Measurements from ENCODE around the gene RBSN.
"Not testable (repeated sequence)": the region's sequence is repeated elsewhere in the genome, so short reads cannot be mapped to it uniquely, and the experiment has no call there.

The RBSN gene

DNA sequence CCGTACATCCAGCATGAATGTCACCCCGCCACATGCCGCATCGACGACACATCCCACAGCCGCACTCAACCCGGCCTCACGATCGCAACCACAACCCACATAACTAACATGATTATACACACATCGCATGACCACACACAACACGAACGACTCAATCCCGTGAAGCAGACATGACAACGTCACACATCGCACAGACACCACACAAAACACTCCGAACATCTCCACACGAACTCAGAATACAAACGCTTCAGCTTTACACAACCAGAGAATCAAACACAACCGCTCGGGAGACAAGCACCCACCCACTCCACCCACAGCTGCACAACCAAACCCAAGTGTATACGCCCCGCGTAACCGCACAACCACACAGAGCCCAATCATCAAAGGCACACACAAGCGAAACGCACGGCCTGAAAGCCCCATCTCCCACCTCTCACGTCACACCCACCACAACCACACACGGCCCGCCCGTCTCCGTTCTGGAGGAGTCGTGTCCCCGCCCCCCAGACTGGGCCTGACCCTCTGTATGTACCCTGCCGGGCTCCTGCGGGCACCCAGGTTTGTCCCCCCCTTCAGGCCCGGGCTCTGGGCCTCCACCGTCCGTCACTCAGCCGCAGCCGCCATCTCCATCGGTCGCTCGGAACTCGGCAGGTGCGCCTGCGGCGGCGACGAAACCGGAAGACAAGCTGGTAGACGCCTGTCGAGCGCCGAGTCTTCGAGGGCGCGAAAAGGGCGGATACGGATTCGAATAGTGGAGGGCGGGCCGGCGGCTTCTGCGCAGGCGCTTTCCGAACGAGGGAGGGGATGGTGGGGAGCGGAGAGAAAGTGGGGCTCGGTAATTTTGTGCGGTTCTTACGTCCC, at the start of gene RBSN:
TSS of gene RBSN (minus strand) at position 646 of the 861 bp plus-strand sequence. CDS start 3,028 bp downstream, outside the sequence.
- peak within 1 kb of the TSS; percentile 82 for H3K27ac ChIP-seq (ENCODE audit: low read depth, low read length)
- H3K36me3 ChIP-seq (ENCODE audit: insufficient read depth, low read length): peaks cover 24% of the 10 kb centered on the region
- H3K27me3 ChIP-seq (ENCODE audit: control insufficient read depth in 1 of 2, insufficient read depth in 2 of 2, low read length in 2 of 2): no peaks in the 10 kb centered on the region
- peak within 1 kb of the TSS; percentile 91 for H3K9ac ChIP-seq (ENCODE audit: low read length)
- peaks cover 28% of the 10 kb centered on the region for H3K4me1 ChIP-seq (ENCODE audit: insufficient read depth, low read length)
- peak within 1 kb of the TSS; percentile 51 to 100 for H3K4me3 ChIP-seq (ENCODE audit: low read depth in 1 of 2, low read length in 2 of 2)
- no peaks in the 10 kb centered on the region for H3K9me3 ChIP-seq (ENCODE audit: low read length)

DNA sequence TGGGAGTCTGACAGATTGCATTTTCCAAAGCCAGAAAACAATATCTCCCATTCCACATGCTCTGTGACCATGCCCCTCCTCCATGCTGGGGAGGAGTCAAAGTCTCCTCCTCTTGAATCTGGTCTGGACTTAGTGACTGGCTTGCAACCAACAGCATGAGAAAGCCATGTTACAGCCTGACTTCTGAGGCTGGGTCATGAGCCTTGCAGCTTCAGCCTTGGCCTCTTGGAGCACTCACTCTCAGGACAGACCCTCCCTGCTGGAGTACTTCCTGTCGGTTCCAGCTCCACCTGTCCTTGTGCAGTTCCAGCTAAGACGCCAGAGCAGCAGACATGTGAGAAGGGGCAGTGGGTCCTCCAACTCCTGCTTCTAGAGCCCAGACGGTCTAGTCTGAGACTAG, 49.7 kb upstream of the RBSN start:
- Histone ChIP-seq H3K36me3 (ENCODE audit: insufficient read depth, low read length) (no peaks in the 10 kb centered on the region), H3K4me1 (ENCODE audit: insufficient read depth, low read length) (no peaks in the 10 kb centered on the region), H3K9me3 (ENCODE audit: low read length) (no peaks in the 10 kb centered on the region), H3K27ac (ENCODE audit: low read depth, low read length) (no peak overlapping the region), H3K4me3 (ENCODE audit: low read depth in 1 of 2, low read length in 2 of 2) (no peak overlapping the region), H3K27me3 (ENCODE audit: control insufficient read depth in 1 of 2, insufficient read depth in 2 of 2, low read length in 2 of 2) (no peaks in the 10 kb centered on the region), H3K9ac (ENCODE audit: low read length) (no peak overlapping the region)

DNA sequence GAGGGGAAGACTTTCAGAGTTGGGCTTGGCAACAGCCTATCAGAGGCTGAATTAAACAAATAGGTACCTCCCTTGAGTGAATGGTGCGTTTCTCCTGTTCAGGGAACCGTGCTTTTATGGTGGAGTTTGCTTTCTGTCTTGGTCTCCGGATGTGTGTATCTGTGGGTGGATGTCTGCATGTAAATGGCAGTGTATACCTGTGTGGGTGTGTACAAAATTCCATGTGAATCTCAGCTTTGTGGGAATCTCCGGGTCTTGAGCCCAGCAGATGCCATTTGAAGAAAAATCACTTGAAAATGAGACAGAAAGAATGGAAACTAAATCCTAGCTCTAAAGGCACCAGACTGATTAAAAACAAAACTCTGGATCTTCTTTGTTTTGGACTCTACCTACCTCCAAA, 37.9 kb upstream of the RBSN start:
- H3K27me3 ChIP-seq (ENCODE audit: control insufficient read depth in 1 of 2, insufficient read depth in 2 of 2, low read length in 2 of 2); H3K27ac ChIP-seq (ENCODE audit: low read depth, low read length); H3K36me3 ChIP-seq (ENCODE audit: insufficient read depth, low read length); H3K9me3 ChIP-seq (ENCODE audit: low read length); H3K9ac ChIP-seq (ENCODE audit: low read length); H3K4me1 ChIP-seq (ENCODE audit: insufficient read depth, low read length); H3K4me3 ChIP-seq (ENCODE audit: low read depth in 1 of 2, low read length in 2 of 2): not testable (repeated sequence)

DNA sequence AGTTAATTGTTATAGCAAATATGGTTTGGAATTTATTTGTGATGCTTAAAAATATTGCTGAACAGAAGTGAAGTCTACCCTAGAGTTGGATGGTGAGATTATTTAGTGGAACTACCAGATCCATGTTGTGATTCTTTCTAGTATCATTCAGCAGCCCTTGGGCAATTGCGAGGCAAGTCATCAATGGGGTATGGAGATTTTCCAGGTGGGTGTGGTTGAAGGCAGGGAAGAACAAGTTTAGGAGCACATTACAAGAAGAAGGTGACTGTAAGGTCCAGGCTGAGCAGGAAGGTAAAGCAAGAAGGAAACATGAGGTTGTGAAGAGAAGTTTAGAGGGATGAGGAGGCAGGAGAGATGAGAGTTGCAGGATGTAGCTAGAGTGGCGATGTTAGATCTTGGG, 36.0 kb upstream of the RBSN start:
- H3K36me3 ChIP-seq (ENCODE audit: insufficient read depth, low read length); H3K27ac ChIP-seq (ENCODE audit: low read depth, low read length); H3K4me3 ChIP-seq (ENCODE audit: low read depth in 1 of 2, low read length in 2 of 2); H3K4me1 ChIP-seq (ENCODE audit: insufficient read depth, low read length); H3K9me3 ChIP-seq (ENCODE audit: low read length); H3K27me3 ChIP-seq (ENCODE audit: control insufficient read depth in 1 of 2, insufficient read depth in 2 of 2, low read length in 2 of 2); H3K9ac ChIP-seq (ENCODE audit: low read length): not testable (repeated sequence)

DNA sequence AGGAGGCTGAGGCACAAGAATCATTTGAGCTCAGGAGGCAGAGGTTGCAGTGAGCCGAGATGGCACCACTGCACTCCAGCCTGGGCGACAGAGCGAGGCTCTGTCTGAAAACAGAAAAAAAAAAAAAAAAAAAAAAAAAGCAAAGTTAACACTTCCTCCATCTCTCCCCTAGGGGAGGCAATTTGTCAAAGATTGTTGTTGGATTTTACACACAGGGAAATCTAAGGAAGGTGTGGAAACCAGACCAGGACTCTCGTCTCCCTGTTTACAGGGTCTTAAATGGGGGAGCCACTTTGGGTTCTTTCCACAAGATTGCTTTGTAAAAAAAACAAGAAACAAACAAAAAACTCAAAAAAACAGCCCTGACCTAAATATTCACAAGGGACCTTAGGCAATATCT, 29.5 kb upstream of the RBSN start:
- not testable (repeated sequence) for H3K27ac ChIP-seq (ENCODE audit: low read depth, low read length); H3K9ac ChIP-seq (ENCODE audit: low read length); H3K9me3 ChIP-seq (ENCODE audit: low read length); H3K4me3 ChIP-seq (ENCODE audit: low read depth in 1 of 2, low read length in 2 of 2); H3K27me3 ChIP-seq (ENCODE audit: control insufficient read depth in 1 of 2, insufficient read depth in 2 of 2, low read length in 2 of 2); H3K36me3 ChIP-seq (ENCODE audit: insufficient read depth, low read length); H3K4me1 ChIP-seq (ENCODE audit: insufficient read depth, low read length)

DNA sequence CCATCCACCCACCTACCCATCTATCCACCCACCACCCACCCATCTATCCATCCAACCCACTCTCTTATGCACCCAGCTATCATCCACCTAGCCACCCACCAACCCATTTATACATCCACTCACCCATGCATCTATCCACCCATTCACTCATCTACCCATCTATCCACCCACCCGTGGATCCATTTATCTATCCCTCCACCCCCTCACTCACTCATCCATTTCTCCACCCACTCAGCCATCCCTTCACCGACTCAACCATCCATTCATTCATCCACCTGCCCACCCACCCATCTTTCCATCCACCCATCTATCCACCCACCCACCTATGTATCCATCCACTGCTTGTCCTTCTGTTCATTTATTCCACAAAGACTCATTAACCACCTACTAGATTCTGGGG, 28.0 kb upstream of the RBSN start:
- not testable (repeated sequence) for H3K4me3 ChIP-seq (ENCODE audit: low read depth in 1 of 2, low read length in 2 of 2); H3K4me1 ChIP-seq (ENCODE audit: insufficient read depth, low read length); H3K9ac ChIP-seq (ENCODE audit: low read length); H3K27me3 ChIP-seq (ENCODE audit: control insufficient read depth in 1 of 2, insufficient read depth in 2 of 2, low read length in 2 of 2); H3K27ac ChIP-seq (ENCODE audit: low read depth, low read length); H3K36me3 ChIP-seq (ENCODE audit: insufficient read depth, low read length); H3K9me3 ChIP-seq (ENCODE audit: low read length)

DNA sequence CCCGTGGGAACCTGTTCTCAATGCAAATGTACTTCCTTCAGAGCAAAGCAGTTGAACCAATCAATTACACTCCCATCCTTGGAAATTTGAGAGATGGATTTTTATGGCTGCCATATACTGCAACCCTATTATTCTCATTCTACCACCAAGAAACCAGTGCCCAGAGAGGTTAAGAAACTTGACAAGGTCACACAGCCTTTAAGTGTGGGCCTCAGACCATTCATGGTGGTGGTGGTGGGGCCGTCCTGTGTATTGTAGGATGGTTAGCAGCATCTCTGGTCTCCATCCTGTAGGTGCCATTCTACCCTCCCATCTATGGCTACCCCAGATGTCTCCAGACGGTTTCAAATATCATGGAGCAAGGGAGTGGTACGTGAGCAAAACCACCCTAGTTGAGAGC, 23.4 kb upstream of the RBSN start:
- H3K36me3 ChIP-seq (ENCODE audit: insufficient read depth, low read length): no peaks in the 10 kb centered on the region
- no peaks in the 10 kb centered on the region for H3K4me1 ChIP-seq (ENCODE audit: insufficient read depth, low read length)
- H3K27ac ChIP-seq (ENCODE audit: low read depth, low read length): no peak overlapping the region
- H3K9me3 ChIP-seq (ENCODE audit: low read length): no peaks in the 10 kb centered on the region
- no peak overlapping the region for H3K4me3 ChIP-seq (ENCODE audit: low read depth in 1 of 2, low read length in 2 of 2)
- H3K9ac ChIP-seq (ENCODE audit: low read length): no peak overlapping the region
- peaks cover 0 to 8% of the 10 kb centered on the region in 2 donors for H3K27me3 ChIP-seq (ENCODE audit: control insufficient read depth in 1 of 2, insufficient read depth in 2 of 2, low read length in 2 of 2)

DNA sequence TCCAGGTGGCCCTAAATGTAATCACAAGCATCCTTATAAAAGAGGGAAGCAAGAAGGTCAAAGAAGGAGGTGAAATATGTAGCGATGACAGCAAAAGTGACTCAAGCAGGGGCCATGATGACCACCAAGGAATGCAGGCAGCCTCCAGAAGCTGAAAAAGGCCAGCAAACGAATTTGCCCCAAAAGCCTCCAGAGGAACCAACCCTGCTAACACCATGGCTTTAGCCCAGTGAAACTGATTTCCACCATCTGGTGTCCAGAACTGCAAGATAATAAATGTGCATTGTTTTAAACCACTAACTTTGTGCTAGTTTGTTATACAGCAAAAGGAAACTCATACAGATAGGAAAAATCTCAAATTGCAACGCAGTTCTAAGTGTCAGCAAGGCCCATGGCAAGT, 23.0 kb upstream of the RBSN start:
- Histone ChIP-seq H3K4me1 (ENCODE audit: insufficient read depth, low read length) (no peaks in the 10 kb centered on the region), H3K9ac (ENCODE audit: low read length) (no peak overlapping the region), H3K27ac (ENCODE audit: low read depth, low read length) (no peak overlapping the region), H3K27me3 (ENCODE audit: control insufficient read depth in 1 of 2, insufficient read depth in 2 of 2, low read length in 2 of 2) (peaks cover 0 to 8% of the 10 kb centered on the region in 2 donors), H3K9me3 (ENCODE audit: low read length) (no peaks in the 10 kb centered on the region), H3K36me3 (ENCODE audit: insufficient read depth, low read length) (no peaks in the 10 kb centered on the region), H3K4me3 (ENCODE audit: low read depth in 1 of 2, low read length in 2 of 2) (no peak overlapping the region)

DNA sequence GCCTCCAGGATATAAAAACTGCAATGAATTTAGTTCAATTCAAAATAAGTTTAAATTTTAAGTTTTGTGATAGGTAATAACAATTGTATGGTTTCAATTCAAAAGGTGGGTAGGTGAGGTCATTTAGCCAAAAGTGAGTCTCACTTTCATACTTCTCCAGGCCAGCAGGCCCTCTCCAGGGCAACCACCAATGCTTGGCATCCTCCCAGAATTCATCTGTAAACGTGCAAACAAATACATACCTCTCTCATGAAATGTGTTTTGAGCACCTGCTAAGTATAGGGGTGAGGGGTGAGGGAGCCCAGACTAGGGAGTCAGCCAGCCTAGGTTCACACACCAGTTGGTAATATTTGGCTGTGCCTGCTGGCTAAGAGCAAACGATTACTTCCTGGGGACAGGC, 22.0 kb upstream of the RBSN start:
- H3K9me3 ChIP-seq (ENCODE audit: low read length): no peaks in the 10 kb centered on the region
- no peak overlapping the region for H3K9ac ChIP-seq (ENCODE audit: low read length)
- no peaks in the 10 kb centered on the region for H3K4me1 ChIP-seq (ENCODE audit: insufficient read depth, low read length)
- H3K27ac ChIP-seq (ENCODE audit: low read depth, low read length): no peak overlapping the region
- H3K27me3 ChIP-seq (ENCODE audit: control insufficient read depth in 1 of 2, insufficient read depth in 2 of 2, low read length in 2 of 2): peaks cover 0 to 8% of the 10 kb centered on the region in 2 donors
- H3K36me3 ChIP-seq (ENCODE audit: insufficient read depth, low read length): no peaks in the 10 kb centered on the region
- no peak overlapping the region for H3K4me3 ChIP-seq (ENCODE audit: low read depth in 1 of 2, low read length in 2 of 2)

DNA sequence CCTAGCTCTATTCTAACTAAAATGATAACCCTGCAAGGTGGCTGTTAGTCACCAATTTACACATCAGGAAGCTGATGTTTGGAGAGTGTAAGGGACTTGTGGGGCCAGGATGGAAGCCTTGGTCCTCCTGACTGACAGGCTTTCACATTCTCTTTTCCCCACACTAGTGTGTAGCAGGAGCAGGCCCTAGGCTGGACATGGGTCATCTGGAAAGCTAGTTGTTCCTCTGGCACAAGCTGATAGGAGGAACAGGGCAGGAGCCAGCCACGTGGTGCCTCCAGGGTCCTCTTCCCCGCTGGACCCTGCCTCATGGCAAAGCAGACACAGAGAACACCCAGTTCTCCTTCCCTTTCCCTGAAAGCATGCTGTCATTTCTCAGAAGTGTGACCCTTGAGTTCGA, 18.1 kb upstream of the RBSN start:
- no peaks in the 10 kb centered on the region for H3K36me3 ChIP-seq (ENCODE audit: insufficient read depth, low read length)
- H3K9me3 ChIP-seq (ENCODE audit: low read length): no peaks in the 10 kb centered on the region
- H3K4me1 ChIP-seq (ENCODE audit: insufficient read depth, low read length): no peaks in the 10 kb centered on the region
- H3K27me3 ChIP-seq (ENCODE audit: control insufficient read depth in 1 of 2, insufficient read depth in 2 of 2, low read length in 2 of 2): peaks cover 0 to 8% of the 10 kb centered on the region in 2 donors
- no peak overlapping the region for H3K27ac ChIP-seq (ENCODE audit: low read depth, low read length)
- H3K9ac ChIP-seq (ENCODE audit: low read length): no peak overlapping the region
- no peak overlapping the region for H3K4me3 ChIP-seq (ENCODE audit: low read depth in 1 of 2, low read length in 2 of 2)

DNA sequence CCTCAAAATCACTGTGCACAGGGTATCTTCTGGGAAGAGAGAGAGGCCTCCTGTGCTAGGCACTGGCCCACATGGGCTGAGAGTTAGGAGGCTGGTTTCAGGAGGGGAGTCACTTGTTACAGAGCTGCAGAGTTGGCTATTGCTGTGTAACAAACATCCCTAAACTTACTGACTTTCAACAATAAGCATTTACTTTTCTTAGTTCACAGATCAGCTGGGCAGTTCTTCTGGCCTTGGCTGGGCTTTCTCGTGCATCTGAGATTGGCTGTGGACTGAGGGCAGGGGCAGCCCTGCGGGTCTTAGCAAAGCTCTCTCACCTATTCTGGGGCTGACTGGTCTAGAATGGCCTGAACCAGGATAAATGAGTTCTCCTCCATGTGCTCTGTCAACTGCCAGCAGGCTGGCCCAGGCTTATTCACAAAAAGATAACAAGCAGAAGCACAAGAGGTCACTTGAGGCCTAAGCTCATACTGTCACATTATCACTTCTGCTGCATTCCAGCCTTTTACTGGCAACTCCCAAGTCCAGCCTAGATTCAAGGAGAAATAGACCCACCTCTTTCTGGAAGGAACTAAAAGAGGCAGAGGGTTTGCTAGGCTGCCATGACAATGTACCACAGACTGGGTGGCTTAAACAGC, 17.2 kb upstream of the RBSN start:
- Histone ChIP-seq H3K9ac (ENCODE audit: low read length) (no peak overlapping the region), H3K4me3 (ENCODE audit: low read depth in 1 of 2, low read length in 2 of 2) (no peak overlapping the region), H3K36me3 (ENCODE audit: insufficient read depth, low read length) (no peaks in the 10 kb centered on the region), H3K9me3 (ENCODE audit: low read length) (no peaks in the 10 kb centered on the region), H3K27me3 (ENCODE audit: control insufficient read depth in 1 of 2, insufficient read depth in 2 of 2, low read length in 2 of 2) (peaks cover 0 to 8% of the 10 kb centered on the region in 2 donors), H3K4me1 (ENCODE audit: insufficient read depth, low read length) (no peaks in the 10 kb centered on the region), H3K27ac (ENCODE audit: low read depth, low read length) (no peak overlapping the region)
